ENCODE results near the gene IGF2R. TPM values are rescaled to one million over a fixed set of nuclear protein-coding genes. Genes with fewer than 3 reads are reported as not detected.

Gene IGF2R
- total RNA-seq, 1 experiment from 2014 or later, result 127 TPM

GRCh38 chr6:160055378-160055777 is 86.5 kb downstream of the IGF2R start:
- peaks cover 16% of the 10 kb centered on the region for H3K36me3 Mint-ChIP-seq (ENCODE audit: insufficient read depth, unreplicated experiment)
- H3K4me1 Mint-ChIP-seq (ENCODE audit: low read depth, unreplicated experiment), result no peaks in the 10 kb centered on the region
- no peak overlapping the region for H3K4me3 Mint-ChIP-seq (ENCODE audit: low read depth, unreplicated experiment)
- TF ChIP-seq, protein P1, sequence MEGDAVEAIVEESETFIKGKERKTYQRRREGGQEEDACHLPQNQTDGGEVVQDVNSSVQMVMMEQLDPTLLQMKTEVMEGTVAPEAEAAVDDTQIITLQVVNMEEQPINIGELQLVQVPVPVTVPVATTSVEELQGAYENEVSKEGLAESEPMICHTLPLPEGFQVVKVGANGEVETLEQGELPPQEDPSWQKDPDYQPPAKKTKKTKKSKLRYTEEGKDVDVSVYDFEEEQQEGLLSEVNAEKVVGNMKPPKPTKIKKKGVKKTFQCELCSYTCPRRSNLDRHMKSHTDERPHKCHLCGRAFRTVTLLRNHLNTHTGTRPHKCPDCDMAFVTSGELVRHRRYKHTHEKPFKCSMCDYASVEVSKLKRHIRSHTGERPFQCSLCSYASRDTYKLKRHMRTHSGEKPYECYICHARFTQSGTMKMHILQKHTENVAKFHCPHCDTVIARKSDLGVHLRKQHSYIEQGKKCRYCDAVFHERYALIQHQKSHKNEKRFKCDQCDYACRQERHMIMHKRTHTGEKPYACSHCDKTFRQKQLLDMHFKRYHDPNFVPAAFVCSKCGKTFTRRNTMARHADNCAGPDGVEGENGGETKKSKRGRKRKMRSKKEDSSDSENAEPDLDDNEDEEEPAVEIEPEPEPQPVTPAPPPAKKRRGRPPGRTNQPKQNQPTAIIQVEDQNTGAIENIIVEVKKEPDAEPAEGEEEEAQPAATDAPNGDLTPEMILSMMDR (IDR thresholded peaks at IDR 0.05; ENCODE audit: unreplicated experiment), result no peak
- intact Hi-C loops (cut with micrococcal nuclease; ENCODE audit: unreplicated experiment), result no loop called here
- CTCF ChIA-PET, result no interaction called here
- no peak for DNase-seq
- no peaks in the 10 kb centered on the region for H3K27me3 Mint-ChIP-seq (ENCODE audit: unreplicated experiment)
- H3K27ac Mint-ChIP-seq (ENCODE audit: unreplicated experiment), result no peak overlapping the region
- H3K9me3 Mint-ChIP-seq (ENCODE audit: low read depth, unreplicated experiment), result no peaks in the 10 kb centered on the region
- BruUV-seq (replicated peaks), result no TSS peak

- Mint-ChIP-seq H3K27ac (ENCODE audit: unreplicated experiment) (no peak overlapping the region), H3K4me3 (ENCODE audit: low read depth, unreplicated experiment) (no peak overlapping the region), H3K9me3 (ENCODE audit: low read depth, unreplicated experiment) (no peaks in the 10 kb centered on the region), H3K4me1 (ENCODE audit: low read depth, unreplicated experiment) (no peaks in the 10 kb centered on the region), H3K36me3 (ENCODE audit: insufficient read depth, unreplicated experiment) (peaks cover 16% of the 10 kb centered on the region), H3K27me3 (ENCODE audit: unreplicated experiment) (no peaks in the 10 kb centered on the region)
- DNase-seq, result no peak
- intact Hi-C loops (cut with micrococcal nuclease; ENCODE audit: unreplicated experiment), result no loop called here
- TF ChIP-seq, protein P1 (IDR thresholded peaks at IDR 0.05; ENCODE audit: unreplicated experiment), result no peak
- CTCF ChIA-PET, result no interaction called here
- no TSS peak for BruUV-seq (replicated peaks)
Measured at GRCh38 chr6:160055813-160056212, 86.9 kb downstream of the IGF2R start.

DNA sequence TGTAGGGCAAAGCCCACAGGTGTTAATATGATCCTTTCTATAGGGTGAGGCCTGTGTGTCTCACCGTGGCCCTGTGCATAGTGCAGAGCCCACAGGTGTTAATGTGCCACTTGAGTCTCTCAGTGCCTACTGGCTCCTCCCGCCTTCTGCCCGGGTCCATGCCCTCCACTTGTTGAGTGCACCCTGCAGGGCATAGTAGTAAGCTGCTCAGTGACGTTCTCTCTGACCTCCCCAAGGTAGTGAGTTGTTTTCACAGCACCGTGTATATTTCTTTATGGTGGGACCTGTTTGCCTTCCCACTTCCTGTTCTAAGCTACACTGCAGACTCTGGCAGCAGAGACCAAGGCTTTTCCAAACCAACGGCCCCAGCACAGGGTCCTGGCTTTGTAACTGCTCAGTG is 88.2 kb downstream of the IGF2R start:
- Mint-ChIP-seq H3K9me3 (ENCODE audit: low read depth, unreplicated experiment) (no peaks in the 10 kb centered on the region), H3K27me3 (ENCODE audit: unreplicated experiment) (no peaks in the 10 kb centered on the region), H3K27ac (ENCODE audit: unreplicated experiment) (no peak overlapping the region), H3K4me3 (ENCODE audit: low read depth, unreplicated experiment) (no peak overlapping the region), H3K36me3 (ENCODE audit: insufficient read depth, unreplicated experiment) (peaks cover 11% of the 10 kb centered on the region), H3K4me1 (ENCODE audit: low read depth, unreplicated experiment) (no peaks in the 10 kb centered on the region)
- TF ChIP-seq, protein P1 (IDR thresholded peaks at IDR 0.05; ENCODE audit: unreplicated experiment), result no peak
- intact Hi-C loops (cut with micrococcal nuclease; ENCODE audit: unreplicated experiment), result no loop called here
- BruUV-seq (replicated peaks), result no TSS peak
- CTCF ChIA-PET, result no interaction called here
- no peak for DNase-seq

- Mint-ChIP-seq H3K27me3 (ENCODE audit: unreplicated experiment) (no peaks in the 10 kb centered on the region), H3K9me3 (ENCODE audit: low read depth, unreplicated experiment) (no peaks in the 10 kb centered on the region), H3K4me3 (ENCODE audit: low read depth, unreplicated experiment) (no peak overlapping the region), H3K36me3 (ENCODE audit: insufficient read depth, unreplicated experiment) (peaks cover 20% of the 10 kb centered on the region), H3K4me1 (ENCODE audit: low read depth, unreplicated experiment) (no peaks in the 10 kb centered on the region), H3K27ac (ENCODE audit: unreplicated experiment) (no peak overlapping the region)
- intact Hi-C loops (cut with micrococcal nuclease; ENCODE audit: unreplicated experiment), result no loop called here
- BruUV-seq (replicated peaks), result no TSS peak
- DNase-seq, result no peak
- TF ChIP-seq, protein P1 (IDR thresholded peaks at IDR 0.05; ENCODE audit: unreplicated experiment), result no peak
- CTCF ChIA-PET, result no interaction called here
Measured at GRCh38 chr6:160058603-160059215, 89.8 kb downstream of the IGF2R start.

All from Calu3 (cell line).